Left forelimb (tissue), 1 donor: ENCODE data around the gene NHS.

Experiments
- DNase-seq: peaks from one replicate; pipeline ENCODE4 v3.0.0-alpha.2; 2018; ENCODE audit warnings: low spot score

NHS gene

DNA sequence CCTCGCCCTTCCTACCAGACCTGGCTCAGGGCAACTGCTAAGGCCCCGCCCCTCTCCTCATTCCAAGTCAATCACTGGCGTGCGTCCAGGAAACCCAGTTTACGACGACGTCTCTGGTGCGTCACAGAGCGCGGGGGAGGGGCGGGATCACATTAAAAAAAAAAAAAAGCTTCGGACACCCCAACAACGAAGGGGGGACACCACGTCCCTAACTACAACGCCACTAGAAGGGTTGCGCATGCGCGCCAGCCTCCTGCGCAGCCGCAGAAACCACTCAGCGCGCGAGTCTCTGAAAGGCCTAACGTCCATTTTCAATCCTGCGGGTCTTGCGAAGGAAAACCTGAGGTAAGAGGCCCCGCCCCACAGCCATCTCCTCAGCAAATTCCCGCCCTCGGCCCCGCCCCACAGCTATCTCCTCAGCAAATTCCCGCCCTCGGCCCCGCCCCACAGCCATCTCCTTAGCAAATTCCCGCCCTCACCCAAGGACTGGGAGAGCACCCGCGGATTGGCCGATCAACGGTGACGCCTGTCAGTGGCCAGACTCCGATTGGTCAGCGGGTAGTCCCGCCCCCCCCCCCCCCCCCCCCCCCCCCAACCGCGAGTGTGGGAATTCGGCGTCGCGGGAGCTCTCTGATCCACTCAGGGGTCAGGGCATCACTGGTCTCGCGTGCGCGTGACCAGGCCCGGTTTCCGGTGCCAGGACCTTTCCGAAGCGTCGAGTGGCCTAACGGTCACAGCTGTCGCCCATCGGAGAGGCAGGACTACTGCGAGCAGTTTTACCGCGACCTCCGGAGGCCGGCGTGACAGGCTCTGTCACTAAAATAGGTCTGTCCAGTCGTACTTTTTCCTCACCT, 362.1 kb downstream of the NHS start, which contains the start of gene SCML1:
Gene SCML1, plus strand, starts transcription at position 638 of the 854 bp plus-strand sequence. CDS start 6,694 bp downstream, outside the sequence.
- DNase-seq: peak; percentile 95

DNA sequence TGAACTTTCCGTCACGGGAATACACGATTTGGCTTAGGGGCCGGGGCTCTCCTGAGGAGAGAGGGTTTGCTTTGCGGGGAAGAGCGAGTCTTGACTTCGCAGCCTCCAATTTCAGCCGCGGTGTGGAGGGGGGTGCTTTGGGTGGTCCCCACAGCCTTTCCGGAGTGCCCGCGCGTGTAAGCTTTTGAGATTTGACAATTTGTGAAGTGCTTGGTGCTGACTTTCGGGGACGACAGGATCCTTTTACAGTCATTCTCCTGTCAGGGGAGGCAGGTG, 362.6 kb downstream of the NHS start:
- DNase-seq: no peak

DNA sequence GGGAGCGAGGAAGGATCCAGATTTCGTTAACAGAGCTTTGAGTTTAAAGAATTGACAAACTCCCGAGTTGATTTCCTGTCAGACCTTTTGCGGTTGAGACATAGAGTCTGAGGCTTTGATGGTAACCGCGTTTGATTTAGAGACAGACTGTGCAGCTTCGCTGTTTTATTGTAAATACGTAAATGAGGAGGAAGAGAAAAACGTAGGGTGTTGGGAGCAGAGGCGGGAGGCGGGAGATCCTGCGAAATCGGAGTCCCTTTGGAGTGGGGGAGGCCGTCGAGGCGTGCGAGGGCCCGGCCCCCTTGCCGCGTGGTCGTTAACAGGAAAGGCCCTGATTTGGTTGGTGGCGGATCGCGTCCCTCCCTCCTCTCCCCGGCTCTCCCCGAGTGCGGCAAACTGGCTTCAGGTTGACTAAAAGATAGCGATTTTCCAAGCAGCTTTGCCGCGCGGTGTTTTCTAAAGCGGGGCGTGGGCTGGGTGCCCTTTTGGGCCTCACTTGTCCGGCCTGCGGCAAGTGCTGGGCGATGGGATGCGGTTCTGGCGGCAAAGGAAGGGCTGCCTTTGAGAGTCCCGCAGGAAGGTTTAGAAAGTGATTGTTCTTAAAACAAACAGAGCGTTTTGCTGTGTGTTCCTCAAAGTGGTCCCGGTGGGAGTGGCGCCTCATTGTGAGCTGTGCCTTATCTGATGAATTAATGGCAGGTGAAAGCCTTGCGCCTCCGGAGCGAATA, 363.1 kb downstream of the NHS start:
- peak; percentile 66 for DNase-seq

DNA sequence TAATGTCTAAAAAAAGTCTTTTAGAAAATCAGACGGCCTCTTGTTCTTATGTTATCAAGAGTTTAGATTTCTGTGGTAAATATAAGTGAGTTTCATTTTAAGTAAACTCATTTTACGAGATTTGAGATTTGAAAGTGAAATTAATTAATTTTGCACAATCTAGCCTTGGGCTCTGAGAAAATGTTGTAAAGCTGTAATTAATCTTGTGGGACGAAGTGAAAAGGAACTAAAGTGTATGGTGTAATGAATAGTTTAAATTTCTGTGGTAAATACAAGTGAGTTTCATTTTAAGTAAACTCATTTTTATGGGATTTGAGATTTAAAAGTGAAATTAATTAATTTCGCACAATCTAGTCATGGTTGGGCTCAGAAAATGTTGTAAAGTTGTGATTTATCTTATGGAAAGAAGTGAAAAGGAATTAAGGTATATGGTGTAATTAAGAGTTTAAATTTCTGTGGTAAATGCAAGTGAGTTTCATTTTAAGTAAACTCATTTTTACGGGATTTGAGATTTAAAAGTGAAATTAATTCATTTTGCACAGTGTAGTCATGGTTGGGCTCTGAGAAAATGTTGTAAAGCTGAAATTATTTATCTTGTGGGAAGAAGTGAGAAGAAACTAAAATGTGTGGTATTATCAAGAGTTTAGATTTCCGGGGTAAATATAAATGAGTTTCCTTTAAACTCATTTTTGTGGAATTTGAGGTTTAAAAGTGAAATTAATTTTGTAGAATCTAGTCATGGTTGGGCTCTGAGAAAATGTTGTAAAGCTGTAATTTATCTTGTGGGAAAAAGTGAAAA, 363.9 kb downstream of the NHS start:
- DNase-seq: no peak

DNA sequence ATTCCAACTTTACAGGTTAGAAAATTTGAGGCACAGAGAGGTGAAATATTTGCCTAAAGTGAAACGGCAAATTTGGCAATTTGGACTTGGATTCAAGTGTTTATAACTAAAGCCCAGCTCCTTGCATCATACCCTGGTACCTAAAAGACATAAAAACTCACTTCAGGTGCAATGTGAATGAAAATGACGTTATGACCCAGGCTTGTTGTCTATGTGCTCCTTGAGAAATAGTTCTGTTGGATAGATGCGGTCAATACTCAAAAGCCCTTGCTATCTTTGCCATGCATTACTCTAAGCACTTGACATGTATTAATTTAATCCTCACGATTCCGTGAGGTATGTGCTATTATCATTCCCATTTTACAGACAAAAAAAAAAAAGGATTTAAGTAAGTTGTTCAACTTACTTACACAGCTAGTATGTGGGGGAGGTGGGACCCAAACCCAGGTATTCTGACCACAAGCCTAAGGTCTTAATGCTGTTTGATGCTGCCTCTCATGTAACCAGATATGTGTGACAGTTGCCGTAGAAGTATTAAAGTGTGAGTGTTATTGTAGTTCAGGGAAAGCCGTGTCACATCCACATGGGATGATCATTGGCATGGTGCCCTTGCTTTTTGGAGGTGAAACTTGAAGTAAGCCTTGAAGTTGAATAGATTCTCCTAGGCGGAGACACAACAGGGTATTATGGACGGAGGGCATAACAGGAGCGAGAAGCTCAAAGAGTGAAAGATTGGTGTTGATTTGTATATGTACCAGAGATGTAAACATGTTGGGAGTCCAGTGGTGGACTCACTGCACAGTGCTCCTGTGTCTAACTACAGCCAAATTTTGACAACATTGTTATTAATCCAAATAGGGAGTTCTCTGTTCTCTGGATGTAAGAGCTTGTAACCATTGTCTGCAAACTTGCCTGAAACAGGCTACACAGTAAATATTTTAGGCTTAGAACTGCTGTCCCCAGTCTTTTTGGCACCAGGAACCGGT, 365.4 kb downstream of the NHS start:
- DNase-seq: no peak

DNA sequence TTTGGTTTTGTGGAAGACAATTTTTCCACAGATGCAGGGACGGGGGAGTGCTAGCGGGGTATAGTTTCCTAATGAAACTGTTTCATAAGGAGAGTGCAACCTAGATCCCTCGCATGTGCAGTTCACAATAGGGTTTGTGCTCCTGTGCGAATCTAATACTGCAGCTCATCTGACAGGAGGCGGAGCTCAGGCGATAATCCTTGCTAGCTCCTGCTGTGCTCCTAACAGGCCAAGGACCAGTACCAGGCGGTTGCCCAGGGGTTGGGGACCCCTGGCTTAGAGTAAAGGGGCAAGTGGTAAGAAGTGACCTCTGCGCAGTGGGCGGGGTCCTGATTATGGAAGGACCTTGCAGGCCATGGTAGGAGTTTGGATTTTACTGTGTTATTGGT, 366.1 kb downstream of the NHS start:
- no peak for DNase-seq

DNA sequence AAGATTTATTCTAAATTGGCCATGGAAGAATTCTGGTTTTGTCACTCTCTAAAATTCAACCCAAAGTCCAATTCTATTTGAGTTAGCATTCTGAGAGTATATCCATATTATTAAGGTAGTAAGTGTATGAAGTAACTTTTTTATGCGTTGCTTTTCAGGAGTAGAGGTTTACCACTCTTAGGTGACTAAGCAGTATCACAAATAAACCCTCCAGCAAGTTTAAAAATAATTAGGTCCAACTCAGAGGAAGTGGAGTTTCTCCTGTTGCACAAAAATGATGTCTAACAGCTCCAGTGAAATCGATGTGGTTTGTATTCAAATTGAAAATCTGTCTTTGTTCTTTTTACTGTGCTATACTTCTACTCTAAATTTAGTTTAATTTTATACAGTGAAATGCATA, 368.9 kb downstream of the NHS start:
- no peak for DNase-seq

DNA sequence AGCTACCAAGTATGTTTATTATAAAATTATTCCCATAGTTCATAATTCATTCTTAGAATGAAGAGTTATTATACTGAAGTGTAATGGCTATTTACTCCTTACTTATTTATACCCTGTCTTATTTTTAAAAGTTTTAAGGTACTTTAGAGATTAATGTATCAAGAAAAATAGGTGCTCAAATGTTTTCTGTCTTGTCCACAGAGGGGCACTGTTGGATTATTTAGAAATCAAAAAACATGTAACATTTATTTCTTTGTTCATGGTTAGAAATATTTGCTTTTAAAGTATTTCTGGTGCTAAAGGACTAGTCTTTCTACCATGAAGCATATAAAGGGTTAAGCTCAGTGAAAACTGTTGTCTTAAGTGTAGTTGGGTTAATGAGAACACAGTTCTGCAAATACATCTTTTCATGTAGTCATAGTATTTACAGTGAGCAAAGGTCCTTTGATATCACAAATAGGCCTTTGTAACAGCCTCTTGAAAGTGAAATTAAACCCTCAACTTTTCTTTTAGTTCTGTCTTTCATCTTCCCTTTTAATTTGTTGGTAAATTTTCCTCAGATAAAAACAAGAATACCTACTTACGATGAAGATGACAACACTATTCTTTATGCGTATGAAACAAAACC, 370.0 kb downstream of the NHS start:
- no peak for DNase-seq

DNA sequence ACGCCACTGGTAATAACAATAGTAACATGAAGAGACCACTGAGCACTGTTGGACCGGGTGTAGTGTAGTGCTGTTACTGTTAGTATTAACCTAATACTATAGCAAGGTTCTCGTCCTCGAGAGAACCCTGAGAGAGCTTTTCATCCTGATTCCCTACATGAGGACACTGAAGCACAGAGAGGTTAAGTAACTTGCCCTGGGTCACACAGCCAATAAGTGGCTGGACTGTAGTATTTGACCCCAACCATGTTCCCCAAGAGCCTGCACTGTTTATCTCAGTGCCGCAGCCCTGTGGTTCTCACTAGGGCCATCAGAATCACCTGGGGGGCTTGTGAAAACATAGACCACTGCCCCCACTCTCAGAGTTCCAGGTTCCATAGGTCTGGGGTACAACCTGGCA, 372.7 kb downstream of the NHS start:
- DNase-seq: no peak

DNA sequence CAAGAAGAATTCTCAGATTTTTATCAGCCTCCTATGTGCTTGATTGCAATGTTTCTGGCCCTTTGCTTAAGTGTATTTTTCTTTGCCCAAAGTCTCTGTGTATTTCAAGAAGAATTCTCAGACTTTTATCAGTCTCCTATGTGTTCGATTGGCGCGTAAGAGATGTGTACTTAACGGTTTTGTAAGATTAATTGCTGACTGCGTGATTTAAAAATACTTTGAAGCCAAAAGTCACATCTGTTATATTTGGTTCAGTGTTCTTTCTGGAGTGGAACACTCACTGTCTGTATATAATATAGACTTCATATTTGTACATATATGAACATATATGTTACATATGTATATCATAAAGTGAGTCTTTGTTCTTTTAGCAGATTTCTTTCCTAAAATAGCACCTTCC, 373.7 kb downstream of the NHS start:
- DNase-seq: no peak

DNA sequence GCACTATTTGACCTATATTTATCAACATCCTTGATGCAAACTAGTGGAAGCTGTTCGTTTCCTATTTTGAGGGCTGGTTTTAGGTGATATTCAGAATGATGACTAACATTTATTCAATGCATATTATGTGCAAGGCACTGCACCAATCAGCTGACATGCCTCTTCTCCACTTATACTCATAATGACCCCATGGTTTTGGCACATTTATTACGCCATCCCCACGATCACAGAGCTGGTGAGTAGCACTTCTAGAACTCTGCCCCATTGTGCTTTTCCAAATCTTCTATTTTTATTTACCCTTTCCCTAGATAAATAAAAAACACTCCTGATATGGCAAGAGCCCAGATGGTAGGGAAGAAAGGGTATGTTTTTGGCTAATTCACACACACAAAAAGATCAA, 375.4 kb downstream of the NHS start:
- DNase-seq: no peak

DNA sequence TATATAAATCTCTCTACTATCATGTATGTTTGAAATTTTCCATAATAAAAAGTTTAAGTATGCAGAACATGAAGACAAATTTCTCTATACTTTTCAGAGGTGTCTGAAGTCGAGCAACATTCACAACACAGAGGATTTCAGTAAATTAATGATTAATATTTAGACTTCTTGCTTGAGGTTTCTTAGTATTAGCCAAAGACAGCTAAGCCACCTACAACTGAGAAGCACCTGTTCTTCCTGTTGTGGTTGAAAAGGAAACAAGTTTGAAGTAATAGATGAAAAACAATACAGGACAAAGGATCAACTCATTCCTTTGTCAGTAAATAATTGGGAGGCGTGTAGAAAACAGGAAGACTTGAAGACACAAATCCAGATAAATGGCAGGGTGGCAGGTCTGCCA, 383.4 kb downstream of the NHS start:
- no peak for DNase-seq

DNA sequence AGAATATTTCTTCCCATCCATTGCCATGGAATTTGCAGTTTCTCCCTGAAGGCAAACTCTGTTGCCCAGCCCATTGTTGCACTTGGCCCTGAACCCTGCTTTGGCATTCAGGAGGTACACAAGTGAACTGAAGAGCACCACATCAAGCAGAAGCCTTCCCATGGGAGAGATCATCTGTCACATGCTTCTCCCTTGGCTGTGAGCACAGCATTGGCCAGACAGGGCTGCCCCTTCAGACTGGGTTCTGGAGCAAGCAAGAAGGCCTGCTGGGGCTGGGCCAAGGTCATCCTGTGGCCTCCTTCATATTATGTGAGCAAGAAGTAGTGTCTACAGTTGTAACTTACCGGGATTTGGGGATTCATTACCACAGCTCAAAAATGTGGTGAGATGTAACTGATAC, 385.0 kb downstream of the NHS start:
- DNase-seq: no peak

DNA sequence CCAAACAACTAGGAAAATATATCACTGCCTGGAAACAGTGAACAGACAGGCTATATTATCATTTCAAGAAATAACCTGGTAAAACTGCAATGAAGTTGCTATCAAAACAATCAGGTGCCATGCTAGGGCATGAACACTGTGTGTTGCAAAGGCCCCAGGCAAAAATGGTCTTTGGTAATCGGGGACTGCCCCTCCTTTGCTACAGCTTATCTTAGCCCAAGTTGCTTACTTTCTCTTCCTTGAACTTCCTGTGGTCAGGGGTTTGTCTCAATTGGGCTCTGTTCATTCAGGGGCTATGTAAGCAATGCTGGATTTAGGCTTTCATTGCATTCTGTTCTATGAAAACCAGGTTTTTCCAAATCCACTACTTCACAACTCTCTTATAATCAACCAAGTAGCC, 392.7 kb downstream of the NHS start:
- DNase-seq: no peak

DNA sequence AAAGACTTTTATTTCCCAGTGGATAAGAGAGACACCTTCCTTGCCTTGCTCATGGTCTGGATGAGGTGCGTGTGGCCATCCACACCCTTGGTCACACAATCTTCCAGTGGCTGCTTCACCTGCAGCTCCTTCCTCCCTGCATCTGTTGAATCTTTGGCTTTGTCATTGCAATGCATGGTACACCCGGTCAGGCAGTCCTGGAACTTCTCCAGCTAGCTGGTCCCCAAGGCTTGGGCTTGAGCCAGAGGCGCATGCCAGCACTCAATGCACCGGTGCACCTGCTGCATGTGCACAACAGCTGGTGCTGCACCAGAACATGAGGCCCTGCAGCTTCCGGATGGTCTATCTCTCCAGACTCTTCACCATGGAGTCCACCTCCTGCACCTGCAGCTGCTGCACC, 394.0 kb downstream of the NHS start:
- DNase-seq: no peak

DNA sequence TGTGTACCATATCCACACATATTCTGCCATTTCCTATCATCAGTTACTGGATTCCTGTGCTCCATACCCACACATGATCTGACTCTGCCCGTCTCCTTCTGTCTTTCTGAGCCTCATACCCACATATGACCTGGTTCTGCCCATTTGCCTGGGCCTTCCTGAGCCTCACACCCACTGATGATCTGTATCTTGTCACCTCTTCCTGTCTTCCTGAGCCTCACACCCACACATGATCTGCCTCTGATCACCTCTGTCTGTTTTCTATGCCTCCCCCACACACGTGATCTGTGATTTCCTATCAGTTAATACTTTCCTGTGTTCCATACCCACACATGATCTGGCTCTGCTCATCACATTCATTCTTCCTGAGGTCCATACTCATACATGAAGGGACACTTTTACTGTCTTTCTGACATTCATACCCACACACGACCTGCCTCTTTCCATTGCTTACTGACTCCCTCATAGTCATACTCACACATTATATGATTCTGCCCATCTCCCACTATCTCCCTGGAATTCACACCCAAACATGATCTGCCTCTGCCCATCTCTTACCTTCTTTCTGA, 394.8 kb downstream of the NHS start:
- DNase-seq: no peak

DNA sequence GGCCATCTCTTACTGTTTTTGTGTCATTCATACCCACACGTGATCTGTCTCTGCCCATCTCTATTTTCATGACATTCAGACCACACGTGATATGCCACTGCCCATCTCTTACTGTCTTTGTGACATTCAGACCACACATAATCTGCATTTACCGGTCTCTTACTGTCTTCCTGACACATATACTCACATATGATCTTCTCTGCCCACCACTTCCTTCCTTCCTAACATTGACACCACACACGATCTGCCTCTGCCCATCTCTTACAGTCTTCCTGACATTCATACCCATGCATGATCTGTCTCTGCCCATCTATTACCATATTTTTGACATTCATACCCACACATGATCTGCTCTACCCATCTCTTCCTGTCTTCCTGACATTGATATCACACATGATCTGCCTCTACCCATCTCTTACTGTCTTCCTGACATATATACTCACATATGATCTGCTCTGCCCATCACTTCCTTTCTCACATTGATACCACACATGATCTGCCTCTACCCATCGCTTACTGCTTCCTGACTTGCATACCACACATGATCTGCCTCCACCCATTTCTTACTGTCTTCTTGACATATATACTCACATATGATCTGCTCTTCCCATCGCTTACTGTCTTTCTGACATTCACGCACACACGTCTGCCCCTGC, 398.3 kb downstream of the NHS start:
- no peak for DNase-seq

DNA sequence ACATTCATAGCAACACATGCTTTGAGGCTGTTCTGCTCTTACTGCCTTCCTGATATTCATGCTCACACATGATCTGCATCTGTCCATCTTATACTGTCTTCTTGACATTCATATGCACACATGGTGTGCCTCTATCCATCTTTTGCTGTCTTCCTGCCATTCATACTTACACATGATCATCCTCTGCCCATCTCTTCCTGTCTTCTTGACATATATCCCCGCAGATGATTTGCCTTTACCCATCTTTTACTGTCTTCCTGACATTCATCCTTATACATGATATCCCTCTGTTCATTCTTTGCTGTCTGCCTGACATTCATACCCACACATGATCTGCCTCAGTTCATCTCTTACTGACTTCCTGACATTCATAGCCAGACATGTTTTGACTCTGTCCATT, 399.1 kb downstream of the NHS start:
- no peak for DNase-seq

DNA sequence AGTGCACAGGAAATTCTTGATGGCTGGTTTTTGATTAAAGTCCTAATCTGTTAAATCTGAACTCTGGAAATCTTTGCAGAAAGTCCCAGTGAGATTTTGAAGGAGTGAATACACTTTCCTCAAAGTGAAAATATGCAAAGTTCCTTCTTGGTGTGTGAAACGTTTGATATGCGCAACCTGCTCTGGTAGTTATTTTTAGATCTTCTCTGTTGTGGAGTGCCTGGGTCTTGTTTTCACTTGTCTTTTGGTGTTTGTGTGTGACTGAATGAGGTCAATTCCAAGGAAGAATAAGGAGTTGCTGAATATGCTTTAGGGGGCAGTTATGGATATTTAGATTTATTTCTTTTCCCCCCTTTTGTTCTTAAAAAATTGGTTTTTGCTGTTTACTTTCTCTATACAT, 404.0 kb downstream of the NHS start:
- DNase-seq: no peak

DNA sequence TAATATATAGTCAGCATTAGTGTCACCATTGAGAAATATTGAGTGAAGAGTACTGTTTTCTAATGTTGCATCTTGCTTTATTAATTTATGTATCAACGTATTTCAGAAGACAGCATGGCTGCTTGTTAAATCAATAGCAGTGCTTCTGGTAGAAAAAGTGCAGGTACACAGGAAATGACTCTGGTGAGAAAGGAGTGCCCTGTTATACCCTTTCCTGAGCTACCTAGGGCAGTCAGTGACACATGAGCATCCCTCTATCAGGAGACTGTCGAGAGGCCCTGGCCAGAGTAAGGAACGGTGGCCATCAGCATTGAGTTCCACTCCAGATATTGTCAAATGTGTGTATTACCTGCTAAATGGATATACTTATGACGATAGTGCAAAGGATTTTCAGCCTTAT, 404.4 kb downstream of the NHS start:
- DNase-seq: no peak
